HG03039 (cell line): Measurements from ENCODE around the gene ARSB.
"Not testable (repeated sequence)": the region's sequence is repeated elsewhere in the genome, so short reads cannot be mapped to it uniquely, and the experiment has no call there.

Experiments used
- ATAC-seq: cut with Tn5 transposase; IDR thresholded peaks from one replicate; pipeline ENCODE4 v1.9.1; 2021; ENCODE audit warnings: mild to moderate bottlenecking, moderate library complexity; ENCODE audit not compliant: unreplicated experiment

The ARSB gene

GRCh38 chr5:78905084-78905938, 79.8 kb downstream of the ARSB start:
- peak; percentile 62 for ATAC-seq

- ATAC-seq: no peak
Observed at GRCh38 chr5:78903861-78904260, 81.2 kb downstream of the ARSB start.

- no peak for ATAC-seq
Observed at GRCh38 chr5:78903353-78903752, 81.8 kb downstream of the ARSB start.

- no peak for ATAC-seq
Observed at GRCh38 chr5:78899922-78900362, 85.2 kb downstream of the ARSB start.

- no peak for ATAC-seq
Observed at GRCh38 chr5:78896132-78896531, 89.0 kb downstream of the ARSB start.

GRCh38 chr5:78895616-78896015, 89.5 kb downstream of the ARSB start:
- ATAC-seq: no peak

GRCh38 chr5:78893940-78894677, 91.0 kb downstream of the ARSB start:
- ATAC-seq: no peak

- no peak for ATAC-seq
Observed at GRCh38 chr5:78890667-78891379, 94.3 kb downstream of the ARSB start.

GRCh38 chr5:78889369-78890140, 95.6 kb downstream of the ARSB start:
- ATAC-seq: no peak

GRCh38 chr5:78888580-78889368, 96.3 kb downstream of the ARSB start:
- no peak for ATAC-seq

- ATAC-seq: peak; percentile 93
Observed at GRCh38 chr5:78887384-78888118, 97.6 kb downstream of the ARSB start.

GRCh38 chr5:78886341-78887230, 98.5 kb downstream of the ARSB start:
- no peak for ATAC-seq

- no peak for ATAC-seq
Observed at GRCh38 chr5:78881884-78882283, 103.2 kb downstream of the ARSB start.

GRCh38 chr5:78879516-78879915, 105.6 kb downstream of the ARSB start:
- no peak for ATAC-seq

- not testable (repeated sequence) for ATAC-seq
Observed at GRCh38 chr5:78866076-78866475, 119.0 kb downstream of the ARSB start.

GRCh38 chr5:78858364-78858763, 126.7 kb downstream of the ARSB start:
- ATAC-seq: no peak

- no peak for ATAC-seq
Observed at GRCh38 chr5:78855026-78855425, 130.1 kb downstream of the ARSB start.

- not testable (repeated sequence) for ATAC-seq
Observed at GRCh38 chr5:78851891-78852290, 133.2 kb downstream of the ARSB start.
